Stomach (tissue), 4 donors: Measurements from ENCODE around the gene BABAM2.

Experiments used
- CTCF ChIP-seq, 7 experiments: fragments of 450-650 bp in 4 of 7; fragments of 200-600 bp in 3 of 7; sonication (generic) in 3 of 7; IDR thresholded peaks; one replicate each; pipeline ENCODE4 v1.5.1; 2016 to 2019; ENCODE audit warnings: antibody characterized with exemption in 7 of 7, control low read depth in 2 of 7, mild to moderate bottlenecking in 1 of 7
- EP300 ChIP-seq: sonication (generic); formaldehyde crosslinking; IDR thresholded peaks from one replicate; pipeline ENCODE4 v1.6.1; 2017; ENCODE audit warnings: antibody characterized with exemption
- POLR2A ChIP-seq, 4 donors: fragments of 450-650 bp; IDR thresholded peaks; one replicate each; pipeline ENCODE4 v1.6.1; 2016; ENCODE audit warnings: antibody characterized with exemption in 4 of 4, control low read depth in 2 of 4, mild to moderate bottlenecking in 1 of 4, moderate library complexity in 1 of 4
- POLR2AphosphoS5 ChIP-seq, 3 donors: sonication (generic); formaldehyde crosslinking; IDR thresholded peaks; one replicate each; pipeline ENCODE4 v1.6.1; 2016; ENCODE audit warnings: antibody characterized with exemption in 3 of 3

- TF ChIP-seq CTCF (IDR thresholded peaks at IDR 0.05): no peak
- TF ChIP-seq POLR2A (IDR thresholded peaks at IDR 0.05): no peak
- TF ChIP-seq POLR2AphosphoS5 (IDR thresholded peaks at IDR 0.05): no peak
- no peak for TF ChIP-seq EP300
Measured at GRCh38 chr2:28117104-28117596, 226.6 kb downstream of the BABAM2 start.
